ENCODE measurements around the gene TMEM198. TPM values are rescaled to one million over a fixed set of nuclear protein-coding genes. Genes with fewer than 3 reads are reported as not detected.

Gene TMEM198
- total RNA-seq, 1 experiment from 2014 or later = 2.3 TPM

- peak; percentile 22; the same call in 1 of the 2 replicates for ATAC-seq
- DNase-seq (ENCODE audit: low read depth, low spot score) = no peak
- H3K4me3 ChIP-seq (ENCODE audit: low read depth in 2 of 2, low read length in 2 of 2) = no peak overlapping the region; a peak in 1 of 4 replicates
- intact Hi-C loops (cut with micrococcal nuclease; ENCODE audit: unreplicated experiment) (no loop called here), in situ Hi-C loops (cut with HindIII; ENCODE audit: low pct_unique_long_range_greater_than_20kb, low sequenced_read_pairs) (no loop called here)
- TF ChIP-seq CTCF (IDR thresholded peaks at IDR 0.05) (no peak), TCF7L2 (IDR thresholded peaks at IDR 0.05; ENCODE audit: low read depth, low read length) (no peak), REST (IDR thresholded peaks at IDR 0.05; ENCODE audit: insufficient read depth in 1 of 2, low read depth in 2 of 2, low read length in 1 of 2) (no peak), SIN3A (IDR thresholded peaks at IDR 0.05; ENCODE audit: borderline replicate concordance, insufficient read depth, low read depth, low read length) (no peak), POLR2AphosphoS5 (IDR thresholded peaks at IDR 0.05; ENCODE audit: low read depth, low read length) (no peak)
- BruUV-seq (replicated peaks) = no TSS peak
- H3K4me1 ChIP-seq (ENCODE audit: control insufficient read depth, insufficient read depth, low read length) = peaks cover 5% of the 10 kb centered on the region
- H3K27ac ChIP-seq (ENCODE audit: low read length) = no peak overlapping the region
- ChIA-PET POLR2A (no interaction called here), CTCF (no interaction called here)
- no peaks in the 10 kb centered on the region for H3K9me3 ChIP-seq (ENCODE audit: control insufficient read depth, insufficient read depth, low read depth, low read length)
- no peaks in the 10 kb centered on the region for H3K36me3 ChIP-seq (ENCODE audit: control insufficient read depth, insufficient read depth, low read length)
- H3K27me3 ChIP-seq (ENCODE audit: control insufficient read depth, insufficient read depth, low read length) = no peaks in the 10 kb centered on the region
Observed at GRCh38 chr2:219576505-219577388, 32.9 kb downstream of the TMEM198 start.

GRCh38 chr2:219578811-219579613 lies 35.2 kb downstream of the TMEM198 start:
- ChIA-PET POLR2A (interaction anchor here (0.6 kb wide), 1 partner anchor 107 kb away, joined by 5 read pairs; no protein-coding TSS in a partner anchor), CTCF (no interaction called here)
- Histone ChIP-seq H3K4me1 (ENCODE audit: control insufficient read depth, insufficient read depth, low read length) (0 out of 2 replicates have a peak, but pooled peaks cover 3% of the 10 kb centered on the region), H3K36me3 (ENCODE audit: control insufficient read depth, insufficient read depth, low read length) (no peaks in the 10 kb centered on the region), H3K4me3 (ENCODE audit: low read depth in 2 of 2, low read length in 2 of 2) (no peak overlapping the region), H3K9me3 (ENCODE audit: control insufficient read depth, insufficient read depth, low read depth, low read length) (no peaks in the 10 kb centered on the region), H3K27ac (ENCODE audit: low read length) (no peak overlapping the region), H3K27me3 (ENCODE audit: control insufficient read depth, insufficient read depth, low read length) (no peaks in the 10 kb centered on the region)
- in situ Hi-C loops (cut with HindIII; ENCODE audit: low pct_unique_long_range_greater_than_20kb, low sequenced_read_pairs) = no loop called here
- TF ChIP-seq CTCF (IDR thresholded peaks at IDR 0.05) (no peak), POLR2AphosphoS5 (IDR thresholded peaks at IDR 0.05; ENCODE audit: low read depth, low read length) (no peak), REST (IDR thresholded peaks at IDR 0.05; ENCODE audit: insufficient read depth in 1 of 2, low read depth in 2 of 2, low read length in 1 of 2) (no peak), SIN3A (IDR thresholded peaks at IDR 0.05; ENCODE audit: borderline replicate concordance, insufficient read depth, low read depth, low read length) (no peak), TCF7L2 (IDR thresholded peaks at IDR 0.05; ENCODE audit: low read depth, low read length) (no peak)
- DNase-seq (ENCODE audit: low read depth, low spot score) (no peak), ATAC-seq (no peak)
- no TSS peak for BruUV-seq (replicated peaks)
- intact Hi-C loops (cut with micrococcal nuclease; ENCODE audit: unreplicated experiment) = no loop called here
